ENCODE measurements around the gene WDPCP.

GRCh38 chr2:63422556-63422955 lies 165.7 kb downstream of the WDPCP start:
- TF ChIP-seq CTCF (conservative IDR thresholded peaks at IDR 0.05; ENCODE audit: low read depth in 2 of 2) (no peak), POLR2AphosphoS5 (IDR thresholded peaks at IDR 0.05; ENCODE audit: low read depth) (no peak), JUNB (IDR thresholded peaks at IDR 0.05; ENCODE audit: unreplicated experiment) (no peak), EZH2phosphoT487 (IDR thresholded peaks at IDR 0.05; ENCODE audit: unreplicated experiment) (no peak), REST (IDR thresholded peaks at IDR 0.05; ENCODE audit: unreplicated experiment) (no peak), EZH2 (IDR thresholded peaks at IDR 0.05; ENCODE audit: low read depth, unreplicated experiment) (no peak), ZNF331 (CRISPR knock-in tag; IDR thresholded peaks at IDR 0.05; ENCODE audit: low read depth) (no peak), ZNF114 (CRISPR knock-in tag; IDR thresholded peaks at IDR 0.05) (no peak), ZNF462 (CRISPR knock-in tag; IDR thresholded peaks at IDR 0.05) (no peak), CREB1 (CRISPR knock-in tag; IDR thresholded peaks at IDR 0.05; ENCODE audit: low read depth) (no peak), STAT1 (IDR thresholded peaks at IDR 0.05; ENCODE audit: unreplicated experiment) (no peak), ETS1 (IDR thresholded peaks at IDR 0.05) (no peak)
